A549 (cell line): ENCODE results near the gene ACO2. TPM values are rescaled to one million over a fixed set of nuclear protein-coding genes. Genes with fewer than 3 reads are reported as not detected.

Source experiments
- ATAC-seq, 2 experiments: fragments of 200-7000 bp in 1 of 2; fragments of >200 bp in 1 of 2; cut with Nextera tagmentation in 1 of 2; cut with Tn5 transposase in 1 of 2; 3 replicates each; pipeline versions ENCODE4 v1.8.0 to v1.9.1; 2018 to 2020; ENCODE audit warnings: mild to moderate bottlenecking in 1 of 2, moderate library complexity in 1 of 2
- CTCF ChIA-PET: fragments of 300-600 bp; sonication (Branson Sonifier 250); formaldehyde crosslinking; extraction: SDS; loops from one replicate; lab custom pipeline; 2021; ENCODE audit warnings: antibody characterized with exemption, inconsistent platforms; lab: Yijun Ruan, JAX
- POLR2A ChIA-PET: fragments of 350-600 bp; formaldehyde crosslinking; extraction: SDS; loops from one replicate; lab custom pipeline; 2021; ENCODE audit warnings: antibody characterized with exemption, inconsistent platforms; lab: Yijun Ruan, JAX
- DNase-seq, 2 experiments: peaks; one replicate each; pipeline versions ENCODE4 v3.0.0 to v3.0.0-alpha.2; 2011 to 2016; ENCODE audit warnings: low read depth in 1 of 2, low spot score in 1 of 2
- FAIRE-seq: peaks from 2 replicates; lab custom pipeline; 2011; peaks lifted over from hg19 to GRCh38; lab: Jason Lieb, UNC
- H3K27ac ChIP-seq, 2 experiments: fragments of >200 bp; sonication (Bioruptor Twin); formaldehyde crosslinking; 3 replicates each; pipeline ENCODE4 v1.5.1; 2016 to 2017
- H3K4me1 ChIP-seq: fragments of >200 bp; sonication (Bioruptor Twin); formaldehyde crosslinking; 3 replicates; pipeline ENCODE4 v1.6.1; 2016
- H3K4me2 ChIP-seq: fragments of >200 bp; sonication (Bioruptor Twin); formaldehyde crosslinking; 3 replicates; pipeline ENCODE4 v1.6.1; 2016
- H3K4me3 ChIP-seq: fragments of >200 bp; sonication (Bioruptor Twin); formaldehyde crosslinking; 3 replicates; pipeline ENCODE4 v1.5.1; 2016
- H3K9me3 ChIP-seq: fragments of >200 bp; sonication (Bioruptor Twin); formaldehyde crosslinking; 3 replicates; pipeline ENCODE4 v1.6.1; 2016
- BHLHE40 ChIP-seq: IDR thresholded peaks from 2 replicates; pipeline ENCODE4 v1.6.1; 2012; ENCODE audit warnings: low read depth, low read length, inconsistent platforms
- EHF ChIP-seq: fragments of 250-450 bp; sonication (Bioruptor Pico); IDR thresholded peaks from 2 replicates; pipeline ENCODE4 v1.5.0; 2020; ENCODE audit warnings: mild to moderate bottlenecking
- EP300 ChIP-seq, 2 experiments: fragments of >200 bp; sonication (Bioruptor Twin); formaldehyde crosslinking; IDR thresholded peaks; 2 replicates in 1 of 2; 3 replicates in 1 of 2; pipeline ENCODE4 v1.6.1; 2016 to 2017
- ESRRA ChIP-seq: fragments of 150-350 bp; IDR thresholded peaks from 2 replicates; pipeline ENCODE4 v1.6.1; 2014; ENCODE audit warnings: mild to moderate bottlenecking, low read length, borderline replicate concordance
- FOSB ChIP-seq: fragments of 250-450 bp; sonication (Bioruptor Pico); IDR thresholded peaks from 2 replicates; pipeline ENCODE4 v1.5.0; 2020; ENCODE audit warnings: mild to moderate bottlenecking, moderate library complexity
- HOXB13 ChIP-seq: fragments of 250-450 bp; sonication (Bioruptor Pico); IDR thresholded peaks from 2 replicates; pipeline ENCODE4 v1.5.0; 2020; ENCODE audit warnings: low read depth, mild to moderate bottlenecking, moderate library complexity
- KDM5A ChIP-seq: fragments of 200-600 bp; sonication (generic); IDR thresholded peaks from 2 replicates; pipeline ENCODE4 v1.6.1; 2016; ENCODE audit warnings: antibody characterized with exemption, mild to moderate bottlenecking
- NFE2L2 ChIP-seq: fragments of 150-350 bp; conservative IDR thresholded peaks from 2 replicates; pipeline ENCODE4 v1.6.1; 2014; ENCODE audit warnings: low read length
- NR3C1 ChIP-seq: fragments of >200 bp; sonication (Bioruptor Twin); formaldehyde crosslinking; IDR thresholded peaks from 3 replicates; pipeline ENCODE4 v1.6.1; 2017
- RAD21 ChIP-seq, 2 experiments: fragments of >200 bp in 1 of 2; sonication (Bioruptor Twin) in 1 of 2; formaldehyde crosslinking in 1 of 2; IDR thresholded peaks in 1 of 2; conservative IDR thresholded peaks in 1 of 2; 2 replicates in 1 of 2; 3 replicates in 1 of 2; pipeline ENCODE4 v1.6.1; 2012 to 2018; ENCODE audit warnings: inconsistent platforms in 1 of 2
- RFX5 ChIP-seq: fragments of 450-650 bp; IDR thresholded peaks from 2 replicates; pipeline ENCODE4 v1.7.1; 2014; ENCODE audit warnings: antibody characterized with exemption, mild to moderate bottlenecking, moderate library complexity
- RNF2 ChIP-seq: fragments of 200-600 bp; sonication (generic); IDR thresholded peaks from 2 replicates; pipeline ENCODE4 v1.6.1; 2016; ENCODE audit warnings: low read depth, mild to moderate bottlenecking, antibody characterized with exemption, moderate library complexity, borderline replicate concordance
- ZC3H11A ChIP-seq: fragments of 450-650 bp; IDR thresholded peaks from 2 replicates; pipeline ENCODE4 v1.6.1; 2014; ENCODE audit warnings: antibody characterized with exemption, mild to moderate bottlenecking
- ZFP36 ChIP-seq: fragments of 450-650 bp; IDR thresholded peaks from 2 replicates; pipeline ENCODE4 v1.6.1; 2014; ENCODE audit warnings: borderline replicate concordance; ENCODE audit not compliant: partially characterized antibody
- WGBS: methylation state at CpG from one replicate; pipeline ENCODE4 v1.1.6; 2017; ENCODE audit errors: missing lambda C conversion rate; 5-methylcytosine and 5-hydroxymethylcytosine counted together
- polyA plus RNA-seq, 4 experiments: library from polyadenylated mRNA; depleted of rRNA in 3 of 4; stranded (reverse); fragments of >200 nt; fragmentation: RNase III in 1 of 4; extraction: RNeasy Plus Mini Kit Qiagen cat#74134 plus additional on column Dnase treatment in 1 of 4; gene quantifications; 2 replicates in 3 of 4; 3 replicates in 1 of 4; pipeline ENCODE4 v1.2.3, GENCODE V29; 2011 to 2017
- TF ChIP-seq, protein P1 (sequence below): fragments of >200 bp; sonication (Bioruptor Twin); formaldehyde crosslinking; IDR thresholded peaks from 2 replicates; pipeline ENCODE4 v1.6.1; 2016
- TF ChIP-seq, protein P2 (sequence below): fragments of 200-600 bp; sonication (generic); IDR thresholded peaks from 2 replicates; pipeline ENCODE4 v1.6.1; 2016; ENCODE audit warnings: antibody characterized with exemption, mild to moderate bottlenecking, moderate library complexity
- TF ChIP-seq, protein P3 (sequence below): IDR thresholded peaks from 2 replicates; pipeline ENCODE4 v1.6.1; 2012
- TF ChIP-seq, protein P4 (sequence below): fragments of 250-450 bp; sonication (Bioruptor Pico); IDR thresholded peaks from 2 replicates; pipeline ENCODE4 v1.5.0; 2021; ENCODE audit warnings: mild to moderate bottlenecking, moderate library complexity, borderline replicate concordance
- TF ChIP-seq, protein P5 (sequence below): fragments of >200 bp; sonication (Bioruptor Twin); formaldehyde crosslinking; IDR thresholded peaks from 3 replicates; pipeline ENCODE4 v1.5.1; 2016
- TF ChIP-seq, protein P6 (sequence below): fragments of 250-450 bp; sonication (Bioruptor Pico); IDR thresholded peaks from 2 replicates; pipeline ENCODE4 v1.5.0; 2020; ENCODE audit warnings: low read depth, mild to moderate bottlenecking, moderate library complexity

ACO2 gene
- polyA plus RNA-seq, 2 of the 4 experiments (the other 2 are of a cell fraction) = 30.7 to 43.7 TPM

DNA sequence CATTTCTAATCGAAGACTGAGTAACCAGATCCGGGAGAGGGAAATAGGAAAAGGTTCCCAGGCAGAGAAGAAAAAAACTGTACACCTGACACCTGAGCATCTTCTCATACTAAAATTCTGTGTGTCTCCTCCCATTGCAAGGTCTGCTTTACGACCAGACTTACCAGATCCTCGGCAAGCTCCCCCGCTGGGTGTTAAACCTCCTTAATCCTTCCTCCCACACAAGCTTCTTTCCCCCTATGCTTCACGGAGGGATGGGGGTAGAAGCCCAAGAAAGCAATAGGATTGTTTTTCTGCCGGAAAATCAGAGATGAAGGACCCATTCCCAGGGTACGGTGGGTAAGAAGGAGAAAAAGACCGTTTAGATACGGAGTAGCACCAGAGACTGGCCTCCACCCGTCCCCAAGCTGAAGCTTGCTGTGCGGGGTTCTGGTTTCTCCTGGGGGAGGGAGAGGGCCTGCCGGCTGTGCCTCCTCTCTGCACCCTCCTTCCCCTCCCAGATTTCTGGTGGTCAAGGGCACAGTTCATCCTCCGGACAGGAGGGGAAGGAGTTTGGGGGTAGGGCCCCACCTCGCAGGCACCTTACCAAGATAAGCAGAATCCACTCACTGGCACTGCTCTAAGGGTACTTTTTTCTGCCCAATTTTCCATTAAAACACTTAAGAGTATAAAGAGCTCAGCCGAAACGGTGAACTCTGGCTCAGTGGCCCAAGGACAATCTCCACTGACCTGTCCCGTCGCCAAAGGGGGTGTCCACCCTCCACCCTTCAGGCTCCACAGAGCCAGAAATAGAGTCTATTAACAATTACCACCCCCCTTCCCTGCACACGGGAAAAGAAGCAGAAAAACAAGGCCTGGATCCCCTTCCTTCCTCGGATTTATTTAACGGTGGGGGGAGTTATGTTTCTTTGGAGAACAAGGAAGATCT is 23.5 kb upstream of the ACO2 start:
- POLR2A ChIA-PET = interaction anchor here (0.9 to 2.6 kb wide), 8 partner anchors 9 to 522 kb away, joined by 3 to 41 read pairs (median 7); partner anchors contain the start of genes ACO2, PHF5A and TEF
- TF ChIP-seq KDM5A (no peak), BHLHE40 (no peak), NR3C1 (no peak)
- TF ChIP-seq, protein P1, sequence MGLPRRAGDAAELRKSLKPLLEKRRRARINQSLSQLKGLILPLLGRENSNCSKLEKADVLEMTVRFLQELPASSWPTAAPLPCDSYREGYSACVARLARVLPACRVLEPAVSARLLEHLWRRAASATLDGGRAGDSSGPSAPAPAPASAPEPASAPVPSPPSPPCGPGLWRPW = no peak
- TF ChIP-seq, protein P2, sequence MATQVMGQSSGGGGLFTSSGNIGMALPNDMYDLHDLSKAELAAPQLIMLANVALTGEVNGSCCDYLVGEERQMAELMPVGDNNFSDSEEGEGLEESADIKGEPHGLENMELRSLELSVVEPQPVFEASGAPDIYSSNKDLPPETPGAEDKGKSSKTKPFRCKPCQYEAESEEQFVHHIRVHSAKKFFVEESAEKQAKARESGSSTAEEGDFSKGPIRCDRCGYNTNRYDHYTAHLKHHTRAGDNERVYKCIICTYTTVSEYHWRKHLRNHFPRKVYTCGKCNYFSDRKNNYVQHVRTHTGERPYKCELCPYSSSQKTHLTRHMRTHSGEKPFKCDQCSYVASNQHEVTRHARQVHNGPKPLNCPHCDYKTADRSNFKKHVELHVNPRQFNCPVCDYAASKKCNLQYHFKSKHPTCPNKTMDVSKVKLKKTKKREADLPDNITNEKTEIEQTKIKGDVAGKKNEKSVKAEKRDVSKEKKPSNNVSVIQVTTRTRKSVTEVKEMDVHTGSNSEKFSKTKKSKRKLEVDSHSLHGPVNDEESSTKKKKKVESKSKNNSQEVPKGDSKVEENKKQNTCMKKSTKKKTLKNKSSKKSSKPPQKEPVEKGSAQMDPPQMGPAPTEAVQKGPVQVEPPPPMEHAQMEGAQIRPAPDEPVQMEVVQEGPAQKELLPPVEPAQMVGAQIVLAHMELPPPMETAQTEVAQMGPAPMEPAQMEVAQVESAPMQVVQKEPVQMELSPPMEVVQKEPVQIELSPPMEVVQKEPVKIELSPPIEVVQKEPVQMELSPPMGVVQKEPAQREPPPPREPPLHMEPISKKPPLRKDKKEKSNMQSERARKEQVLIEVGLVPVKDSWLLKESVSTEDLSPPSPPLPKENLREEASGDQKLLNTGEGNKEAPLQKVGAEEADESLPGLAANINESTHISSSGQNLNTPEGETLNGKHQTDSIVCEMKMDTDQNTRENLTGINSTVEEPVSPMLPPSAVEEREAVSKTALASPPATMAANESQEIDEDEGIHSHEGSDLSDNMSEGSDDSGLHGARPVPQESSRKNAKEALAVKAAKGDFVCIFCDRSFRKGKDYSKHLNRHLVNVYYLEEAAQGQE = no peak
- TF ChIP-seq, all 56 proteins: peak for 0
- peaks cover 15% of the 10 kb centered on the region for H3K4me1 ChIP-seq
- peak overlapping the region; percentile 94 for H3K4me2 ChIP-seq
- ATAC-seq (no peak), FAIRE-seq (no peak), DNase-seq (peak in 1 of 2 experiments; percentile 30)
- peak overlapping the region; percentile 100 for H3K27ac ChIP-seq
- H3K9me3 ChIP-seq = no peaks in the 10 kb centered on the region
- CTCF ChIA-PET = interaction anchor here (0.6 to 1.7 kb wide), 4 partner anchors 10 to 73 kb away, joined by 3 to 5 read pairs (median 4); no protein-coding TSS in a partner anchor
- peak overlapping the region; percentile 96 for H3K4me3 ChIP-seq
- WGBS = 1% methylated on average over 21 of the region's 22 CpGs

DNA sequence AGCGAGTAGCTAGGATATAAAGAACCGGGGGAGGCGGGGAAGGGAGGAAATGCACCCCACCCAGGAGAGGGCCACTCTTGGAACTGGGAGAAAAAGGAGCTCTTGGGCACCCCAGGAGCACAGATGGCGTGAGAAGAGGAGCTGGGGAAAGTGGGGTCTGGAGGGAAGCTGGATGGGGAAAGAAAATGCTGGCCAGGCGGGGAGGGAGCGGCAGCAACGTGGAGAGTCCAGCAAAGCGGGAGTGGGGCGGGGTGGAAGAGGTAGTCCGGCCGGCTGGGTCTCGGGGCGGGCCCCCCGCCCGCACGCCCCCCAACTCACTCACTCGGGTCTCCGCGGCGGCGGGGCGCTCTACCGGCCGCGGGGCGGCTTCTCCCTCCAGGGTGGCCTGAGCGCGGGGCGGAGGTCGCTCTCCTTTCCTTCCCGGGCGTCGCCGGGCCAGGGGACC is 22.8 kb upstream of the ACO2 start:
- TF ChIP-seq FOSB (CRISPR knock-in tag) (no peak), KDM5A (no peak), RNF2 (no peak), EHF (CRISPR knock-in tag) (no peak), RAD21 (conservative IDR thresholded peaks at IDR 0.05 in 1 of 2, IDR thresholded peaks at IDR 0.05 in 1 of 2) (no peak), RFX5 (no peak), NFE2L2 (no peak), ZFP36 (no peak), EP300 (IDR thresholded peaks at IDR 0.05) (no peak), ZC3H11A (no peak), HOXB13 (CRISPR knock-in tag) (no peak), ESRRA (no peak)
- TF ChIP-seq, protein P3, sequence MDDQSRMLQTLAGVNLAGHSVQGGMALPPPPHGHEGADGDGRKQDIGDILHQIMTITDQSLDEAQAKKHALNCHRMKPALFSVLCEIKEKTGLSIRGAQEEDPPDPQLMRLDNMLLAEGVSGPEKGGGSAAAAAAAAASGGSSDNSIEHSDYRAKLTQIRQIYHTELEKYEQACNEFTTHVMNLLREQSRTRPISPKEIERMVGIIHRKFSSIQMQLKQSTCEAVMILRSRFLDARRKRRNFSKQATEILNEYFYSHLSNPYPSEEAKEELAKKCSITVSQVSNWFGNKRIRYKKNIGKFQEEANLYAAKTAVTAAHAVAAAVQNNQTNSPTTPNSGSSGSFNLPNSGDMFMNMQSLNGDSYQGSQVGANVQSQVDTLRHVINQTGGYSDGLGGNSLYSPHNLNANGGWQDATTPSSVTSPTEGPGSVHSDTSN = no peak
- TF ChIP-seq, protein P1 = no peak
- TF ChIP-seq, protein P4, sequence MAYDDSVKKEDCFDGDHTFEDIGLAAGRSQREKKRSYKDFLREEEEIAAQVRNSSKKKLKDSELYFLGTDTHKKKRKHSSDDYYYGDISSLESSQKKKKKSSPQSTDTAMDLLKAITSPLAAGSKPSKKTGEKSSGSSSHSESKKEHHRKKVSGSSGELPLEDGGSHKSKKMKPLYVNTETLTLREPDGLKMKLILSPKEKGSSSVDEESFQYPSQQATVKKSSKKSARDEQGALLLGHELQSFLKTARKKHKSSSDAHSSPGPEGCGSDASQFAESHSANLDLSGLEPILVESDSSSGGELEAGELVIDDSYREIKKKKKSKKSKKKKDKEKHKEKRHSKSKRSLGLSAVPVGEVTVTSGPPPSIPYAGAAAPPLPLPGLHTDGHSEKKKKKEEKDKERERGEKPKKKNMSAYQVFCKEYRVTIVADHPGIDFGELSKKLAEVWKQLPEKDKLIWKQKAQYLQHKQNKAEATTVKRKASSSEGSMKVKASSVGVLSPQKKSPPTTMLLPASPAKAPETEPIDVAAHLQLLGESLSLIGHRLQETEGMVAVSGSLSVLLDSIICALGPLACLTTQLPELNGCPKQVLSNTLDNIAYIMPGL = no peak
- TF ChIP-seq, protein P5, sequence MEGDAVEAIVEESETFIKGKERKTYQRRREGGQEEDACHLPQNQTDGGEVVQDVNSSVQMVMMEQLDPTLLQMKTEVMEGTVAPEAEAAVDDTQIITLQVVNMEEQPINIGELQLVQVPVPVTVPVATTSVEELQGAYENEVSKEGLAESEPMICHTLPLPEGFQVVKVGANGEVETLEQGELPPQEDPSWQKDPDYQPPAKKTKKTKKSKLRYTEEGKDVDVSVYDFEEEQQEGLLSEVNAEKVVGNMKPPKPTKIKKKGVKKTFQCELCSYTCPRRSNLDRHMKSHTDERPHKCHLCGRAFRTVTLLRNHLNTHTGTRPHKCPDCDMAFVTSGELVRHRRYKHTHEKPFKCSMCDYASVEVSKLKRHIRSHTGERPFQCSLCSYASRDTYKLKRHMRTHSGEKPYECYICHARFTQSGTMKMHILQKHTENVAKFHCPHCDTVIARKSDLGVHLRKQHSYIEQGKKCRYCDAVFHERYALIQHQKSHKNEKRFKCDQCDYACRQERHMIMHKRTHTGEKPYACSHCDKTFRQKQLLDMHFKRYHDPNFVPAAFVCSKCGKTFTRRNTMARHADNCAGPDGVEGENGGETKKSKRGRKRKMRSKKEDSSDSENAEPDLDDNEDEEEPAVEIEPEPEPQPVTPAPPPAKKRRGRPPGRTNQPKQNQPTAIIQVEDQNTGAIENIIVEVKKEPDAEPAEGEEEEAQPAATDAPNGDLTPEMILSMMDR = no peak
- TF ChIP-seq, protein P6, sequence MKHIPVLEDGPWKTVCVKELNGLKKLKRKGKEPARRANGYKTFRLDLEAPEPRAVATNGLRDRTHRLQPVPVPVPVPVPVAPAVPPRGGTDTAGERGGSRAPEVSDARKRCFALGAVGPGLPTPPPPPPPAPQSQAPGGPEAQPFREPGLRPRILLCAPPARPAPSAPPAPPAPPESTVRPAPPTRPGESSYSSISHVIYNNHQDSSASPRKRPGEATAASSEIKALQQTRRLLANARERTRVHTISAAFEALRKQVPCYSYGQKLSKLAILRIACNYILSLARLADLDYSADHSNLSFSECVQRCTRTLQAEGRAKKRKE = no peak
- DNase-seq = no peak
- H3K4me2 ChIP-seq = peak overlapping the region; percentile 94
- H3K27ac ChIP-seq = peak overlapping the region; percentile 100
- FAIRE-seq = no peak
- CTCF ChIA-PET = interaction anchor here (0.6 to 1.7 kb wide), 8 partner anchors 8 to 73 kb away, joined by 3 to 6 read pairs (median 4); no protein-coding TSS in a partner anchor
- peak overlapping the region; percentile 96 for H3K4me3 ChIP-seq
- H3K9me3 ChIP-seq = no peaks in the 10 kb centered on the region
- peaks cover 15% of the 10 kb centered on the region for H3K4me1 ChIP-seq
- ATAC-seq = no peak
- POLR2A ChIA-PET = interaction anchor here (0.7 to 2.6 kb wide), 16 partner anchors 9 to 523 kb away, joined by 3 to 41 read pairs (median 4); partner anchors contain the start of genes ACO2, PHF5A and TEF
- under 1% methylated on average over 21 of the region's 34 CpGs for WGBS
